GM21723 (cell line): ENCODE data around the gene NNT.
"Not testable (repeated sequence)": the region's sequence is repeated elsewhere in the genome, so short reads cannot be mapped to it uniquely, and the experiment has no call there.

Experiments
- ATAC-seq: cut with Tn5 transposase; IDR thresholded peaks from one replicate; pipeline ENCODE4 v1.9.1; 2021; ENCODE audit warnings: mild to moderate bottlenecking, moderate library complexity; ENCODE audit not compliant: unreplicated experiment

NNT gene

DNA sequence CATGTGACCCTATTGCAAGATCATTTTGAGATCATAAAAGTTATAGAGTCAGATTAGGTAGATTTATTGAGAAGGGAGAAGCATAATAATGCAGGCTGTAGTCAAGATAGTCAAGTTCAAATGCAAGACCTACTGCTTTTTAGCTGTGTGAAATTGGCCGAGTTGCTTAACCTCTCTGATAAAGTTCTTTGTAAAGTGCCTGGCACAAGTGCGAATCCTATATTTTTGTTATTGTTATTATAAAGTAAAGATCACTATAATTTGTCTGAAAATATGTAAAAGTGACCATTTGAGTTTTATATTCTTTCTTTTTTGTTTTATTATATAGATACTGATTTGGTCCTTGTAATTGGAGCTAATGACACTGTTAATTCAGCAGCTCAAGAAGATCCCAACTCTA, 99.3 kb downstream of the NNT start:
- ATAC-seq = no peak

DNA sequence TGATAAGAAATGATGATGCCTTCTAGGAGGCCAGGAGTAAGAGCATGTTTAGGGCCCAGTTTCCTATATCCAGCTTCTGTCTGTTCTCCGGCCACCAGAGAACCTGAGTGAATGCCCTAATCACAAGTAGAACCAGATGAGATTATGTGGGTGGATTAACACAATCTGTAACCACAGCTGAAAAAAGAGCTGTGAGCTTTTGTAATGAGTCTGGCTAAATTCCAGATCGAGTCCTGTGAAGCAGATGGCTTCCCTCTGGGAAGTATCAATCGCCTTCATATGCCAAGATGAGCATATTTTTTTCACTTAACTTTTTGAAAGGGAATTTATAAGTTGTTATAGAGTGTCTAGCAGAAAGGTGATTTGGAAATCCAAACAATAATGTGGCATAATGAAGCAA, 99.8 kb downstream of the NNT start:
- no peak for ATAC-seq

DNA sequence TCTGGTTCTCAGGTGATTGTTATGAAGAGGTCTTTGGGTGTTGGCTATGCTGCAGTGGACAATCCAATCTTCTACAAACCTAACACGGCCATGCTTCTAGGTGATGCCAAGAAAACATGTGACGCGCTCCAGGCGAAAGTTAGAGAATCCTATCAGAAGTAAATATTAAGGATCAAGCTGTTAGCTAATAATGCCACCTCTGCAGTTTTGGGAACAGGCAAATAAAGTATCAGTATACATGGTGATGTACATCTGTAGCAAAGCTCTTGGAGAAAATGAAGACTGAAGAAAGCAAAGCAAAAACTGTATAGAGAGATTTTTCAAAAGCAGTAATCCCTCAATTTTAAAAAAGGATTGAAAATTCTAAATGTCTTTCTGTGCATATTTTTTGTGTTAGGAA, 101.3 kb downstream of the NNT start:
- no peak for ATAC-seq

- ATAC-seq = not testable (repeated sequence)
Observed at GRCh38 chr5:43706576-43706975, 103.6 kb downstream of the NNT start.

DNA sequence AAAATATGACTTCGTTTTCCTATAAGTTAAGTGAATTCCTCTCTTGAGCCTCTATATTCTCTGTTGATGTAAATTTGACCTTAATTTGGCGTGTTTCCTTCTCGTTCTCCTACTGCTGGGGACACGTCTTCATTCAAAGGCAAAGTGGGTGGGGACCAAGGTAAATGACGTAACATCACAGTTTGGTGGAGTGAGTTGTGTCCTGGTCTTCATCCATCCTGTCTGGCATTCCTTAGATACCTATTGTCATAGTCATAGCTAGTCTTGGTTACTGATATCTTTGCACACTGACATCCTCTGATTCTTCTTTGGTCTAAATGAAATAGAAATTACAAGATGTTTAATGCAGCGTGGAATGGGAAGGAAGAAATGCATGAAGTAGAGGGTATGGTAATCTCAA, 108.5 kb downstream of the NNT start:
- no peak for ATAC-seq

DNA sequence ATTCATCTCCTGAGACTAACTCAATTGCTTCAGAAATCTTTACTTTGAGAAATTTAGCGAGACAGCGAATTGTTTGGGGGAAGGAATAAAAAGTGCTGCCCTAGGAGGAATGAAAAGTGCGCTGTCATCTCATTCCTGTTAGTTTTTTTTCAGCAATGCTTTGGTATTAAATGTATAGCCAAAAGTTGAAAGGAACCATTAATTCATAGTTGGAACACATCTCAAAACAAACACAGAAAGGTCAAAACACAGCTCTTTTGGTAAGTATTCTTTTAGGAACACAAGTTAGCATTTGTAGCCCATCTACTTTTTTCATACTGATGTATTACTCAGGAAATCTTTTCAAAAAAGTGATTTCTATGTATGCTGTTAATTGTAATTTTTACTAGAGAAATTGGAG, 109.1 kb downstream of the NNT start:
- ATAC-seq = no peak

DNA sequence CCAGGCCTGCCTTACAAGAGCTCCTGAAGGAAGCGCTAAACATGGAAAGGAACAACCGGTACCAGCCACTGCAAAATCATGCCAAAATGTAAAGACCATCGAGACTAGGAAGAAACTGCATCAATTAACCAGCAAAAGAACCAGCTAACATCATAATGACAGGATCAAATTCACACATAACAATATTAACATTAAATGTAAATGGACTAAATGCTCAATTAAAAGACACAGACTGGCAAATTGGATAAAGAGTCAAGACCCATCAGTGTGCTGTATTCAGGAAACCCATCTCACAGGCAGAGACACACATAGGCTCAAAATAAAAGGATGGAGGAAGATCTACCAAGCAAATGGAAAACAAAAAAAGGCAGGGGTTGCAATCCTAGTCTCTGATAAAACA, 116.8 kb downstream of the NNT start:
- ATAC-seq = not testable (repeated sequence)

DNA sequence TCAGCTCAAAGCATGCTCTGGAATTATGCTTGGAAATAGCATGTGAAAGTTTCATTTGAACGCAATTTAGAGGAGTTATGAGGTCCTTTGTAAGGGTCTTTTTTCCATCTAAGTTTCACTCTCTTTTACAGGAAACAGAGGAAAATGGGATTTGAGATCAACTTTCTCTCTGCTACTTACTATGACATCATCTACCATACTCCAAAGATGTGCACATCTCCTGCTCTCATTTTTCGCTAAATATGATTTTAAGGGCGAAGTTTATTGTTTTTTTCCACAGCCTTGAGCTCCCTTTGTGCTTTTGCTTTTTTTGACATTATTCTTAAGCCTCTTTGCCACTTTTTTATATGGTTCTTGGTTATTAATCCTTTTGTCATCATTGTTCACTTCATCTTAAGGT, 125.6 kb downstream of the NNT start:
- no peak for ATAC-seq

DNA sequence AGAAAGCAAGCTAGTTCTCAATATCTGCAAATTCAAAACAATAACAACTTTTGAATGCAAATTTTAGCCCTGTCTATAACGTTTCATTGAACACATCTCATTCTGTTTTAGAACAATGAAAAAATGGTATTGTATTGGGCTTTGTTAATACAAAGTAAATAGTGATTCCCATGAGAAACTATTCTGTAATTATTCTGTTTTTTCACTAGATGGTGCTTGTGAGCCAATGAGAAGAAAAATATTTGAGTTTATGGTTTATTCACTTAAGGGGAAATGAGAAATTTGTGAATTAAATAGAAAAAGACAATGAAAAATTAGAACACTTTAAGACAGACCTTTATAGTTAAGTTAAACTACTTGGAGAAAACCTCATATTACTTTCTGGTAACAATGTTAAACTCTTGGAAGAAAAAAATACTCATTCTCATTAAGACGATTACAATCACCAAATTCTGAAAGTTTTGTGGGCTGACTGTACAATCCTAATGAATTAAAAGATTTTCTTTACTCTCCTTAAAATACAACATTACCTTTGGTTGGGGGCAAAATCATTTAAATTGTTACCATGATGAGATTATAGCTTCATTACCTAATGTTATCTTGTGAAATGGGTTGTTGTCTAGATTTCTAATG, 127.0 kb downstream of the NNT start:
- no peak for ATAC-seq

DNA sequence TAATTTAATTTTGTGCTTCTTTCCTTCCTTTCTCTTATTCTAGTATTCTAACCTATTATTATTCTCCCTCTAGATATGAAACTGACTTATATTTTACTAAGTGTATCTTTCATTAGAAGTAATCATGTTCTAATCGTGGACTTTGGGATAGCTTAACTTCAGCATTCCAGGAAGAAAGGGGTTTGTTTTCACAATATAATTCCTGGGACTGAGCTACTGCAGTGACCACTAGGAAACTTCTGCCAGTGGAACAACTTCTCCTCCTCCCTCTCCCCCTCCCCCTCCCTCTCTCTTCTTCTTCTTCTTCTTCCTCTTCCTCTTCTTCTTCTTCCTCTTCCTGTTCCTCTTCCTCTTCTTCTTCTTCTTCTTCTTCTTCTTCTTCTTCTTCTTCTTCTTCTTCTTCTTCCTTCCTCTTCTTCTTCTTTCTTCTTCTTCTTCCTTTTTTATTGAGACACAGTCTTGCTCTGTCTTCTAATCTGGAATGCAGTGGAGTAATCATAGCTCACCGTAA, 127.9 kb downstream of the NNT start:
- no peak for ATAC-seq

GRCh38 chr5:43731573-43731972, 128.6 kb downstream of the NNT start:
- no peak for ATAC-seq

DNA sequence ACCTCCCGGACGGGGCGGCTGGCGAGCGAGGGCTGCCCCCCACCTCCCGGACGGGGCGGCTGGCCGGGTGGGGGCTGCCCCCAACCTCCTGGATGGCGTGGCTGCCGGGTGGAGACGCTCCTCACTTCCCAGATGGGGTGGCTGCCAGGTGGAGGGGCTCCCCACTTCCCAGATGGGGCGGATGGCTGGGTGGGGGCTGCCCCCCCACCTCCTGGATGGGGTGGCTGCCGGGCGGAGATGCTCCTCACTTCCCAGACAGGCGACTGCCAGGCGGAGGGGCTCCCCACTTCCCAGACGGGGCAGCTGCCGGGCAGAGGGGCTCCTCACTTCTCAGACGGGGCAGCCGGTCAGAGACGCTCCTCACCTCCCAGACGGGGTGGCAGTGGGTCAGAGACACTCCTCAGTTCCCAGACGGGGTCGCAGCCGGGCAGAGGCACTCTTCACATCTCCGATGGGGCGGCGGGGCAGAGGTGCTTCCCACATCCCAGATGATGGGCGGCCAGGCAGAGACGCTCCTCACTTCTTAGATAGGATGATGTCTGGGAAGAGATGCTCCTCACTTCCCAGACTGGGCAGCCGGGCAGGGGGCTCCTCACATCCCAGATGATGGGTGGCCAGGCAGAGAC, 143.1 kb downstream of the NNT start:
- not testable (repeated sequence) for ATAC-seq

DNA sequence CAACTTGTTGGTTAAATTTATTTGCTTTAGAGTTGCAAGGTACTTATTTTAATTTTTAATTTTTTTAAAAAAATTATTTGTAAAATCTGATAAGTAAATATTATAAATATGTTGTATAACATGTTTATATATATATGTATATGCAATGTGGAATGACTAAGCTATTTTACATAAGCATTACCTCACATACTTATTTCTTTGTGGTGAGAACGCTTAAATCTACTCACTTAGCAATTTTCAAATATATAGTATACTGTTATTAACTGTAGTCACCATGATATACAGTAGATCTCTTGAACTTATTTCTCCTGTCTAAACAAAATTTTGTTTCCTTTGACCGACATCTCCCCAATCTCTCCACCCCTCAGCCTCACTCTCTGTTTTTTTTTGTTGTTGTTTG, 147.8 kb downstream of the NNT start:
- ATAC-seq = no peak

DNA sequence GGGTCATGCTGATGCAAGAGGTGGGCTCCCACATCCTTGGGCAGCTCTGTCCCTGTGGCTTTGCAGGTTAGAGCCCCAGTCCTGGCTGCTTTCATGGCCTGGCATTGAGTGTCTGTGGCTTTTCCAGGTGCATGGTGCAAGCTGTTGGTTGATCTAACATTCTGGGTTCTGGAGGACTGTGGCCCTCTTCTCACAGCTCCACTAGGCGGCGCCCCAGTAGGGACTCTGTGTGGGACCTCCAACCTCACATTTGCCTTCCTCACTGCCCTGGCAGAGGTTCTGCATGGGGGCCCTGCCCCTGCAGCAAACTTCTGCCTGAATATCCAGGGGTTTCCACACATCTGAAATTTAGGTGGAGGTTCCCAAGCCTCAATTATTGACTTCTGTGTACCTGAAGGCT, 150.1 kb downstream of the NNT start:
- no peak for ATAC-seq
